ENCODE results near the gene XYLT1. TPM values are rescaled to one million over a fixed set of nuclear protein-coding genes. Genes with fewer than 3 reads are reported as not detected.

The XYLT1 gene
- polyA plus RNA-seq, 1 donor (not counting 4 experiments of a cell fraction or from before 2014, with no cell fraction given), result 4.4 TPM

GRCh38 chr16:17160285-17160853 lies 310.4 kb downstream of the XYLT1 start:
- Histone ChIP-seq H3K4me1 (ENCODE audit: control insufficient read depth, extremely low read depth, insufficient read depth, low read length) (no peaks in the 10 kb centered on the region), H4K20me1 (ENCODE audit: control insufficient read depth, extremely low read depth, insufficient read depth, low read length) (no peaks in the 10 kb centered on the region), H3K27me3 (ENCODE audit: control insufficient read depth, extremely low read depth, insufficient read depth, low read length) (no peaks in the 10 kb centered on the region), H3K9me3 (ENCODE audit: control insufficient read depth, low read depth, low read length) (no peaks in the 10 kb centered on the region), H3K36me3 (ENCODE audit: control insufficient read depth in 2 of 2, extremely low read depth in 1 of 2, insufficient read depth in 2 of 2, low read length in 2 of 2) (peaks cover 0 to 1% of the 10 kb centered on the region in 2 experiments), H3K27ac (ENCODE audit: control insufficient read depth, insufficient read depth, low read length) (no peak overlapping the region), H3K9me1 (ENCODE audit: control insufficient read depth, extremely low read depth, insufficient read depth, low read length) (no peaks in the 10 kb centered on the region), H2AFZ (ENCODE audit: control insufficient read depth, low read length) (no peak overlapping the region), H3K4me2 (ENCODE audit: control insufficient read depth, extremely low read depth, insufficient read depth, low read depth, low read length) (no peak overlapping the region), H3K9ac (ENCODE audit: control insufficient read depth, extremely low read depth, insufficient read depth, low read length) (no peak overlapping the region), H3K4me3 (ENCODE audit: control insufficient read depth in 2 of 3, extremely low read depth in 1 of 3, insufficient read depth in 2 of 3, low read depth in 1 of 3, low read length in 3 of 3) (no peak overlapping the region), H3K79me2 (ENCODE audit: control insufficient read depth, insufficient read depth, low read length) (no peaks in the 10 kb centered on the region)
- no peak for TF ChIP-seq CTCF (optimal IDR thresholded peaks at IDR 0.05 in 1 of 3, IDR thresholded peaks at IDR 0.05 in 1 of 3, conservative IDR thresholded peaks at IDR 0.05 in 1 of 3; ENCODE audit: extremely low read depth in 1 of 3, insufficient read depth in 2 of 3, low read length in 3 of 3)
- TF ChIP-seq EZH2 (IDR thresholded peaks at IDR 0.05; ENCODE audit: low read length), result no peak
- dilution Hi-C loops (cut with MboI; ENCODE audit: extremely low pct_ligation_motif_present, low sequenced_read_pairs), result no loop called here
- no peak for FAIRE-seq
- no peak for DNase-seq (ENCODE audit: low read depth, low spot score)

GRCh38 chr16:17159617-17160016 lies 311.1 kb downstream of the XYLT1 start:
- H3K27ac ChIP-seq (ENCODE audit: control insufficient read depth, insufficient read depth, low read length), result no peak overlapping the region
- no peaks in the 10 kb centered on the region for H3K4me1 ChIP-seq (ENCODE audit: control insufficient read depth, extremely low read depth, insufficient read depth, low read length)
- H3K4me2 ChIP-seq (ENCODE audit: control insufficient read depth, extremely low read depth, insufficient read depth, low read depth, low read length), result no peak overlapping the region
- FAIRE-seq (no peak), DNase-seq (ENCODE audit: low read depth, low spot score) (no peak)
- no peaks in the 10 kb centered on the region for H3K9me3 ChIP-seq (ENCODE audit: control insufficient read depth, low read depth, low read length)
- H2AFZ ChIP-seq (ENCODE audit: control insufficient read depth, low read length), result no peak overlapping the region
- no peaks in the 10 kb centered on the region for H3K79me2 ChIP-seq (ENCODE audit: control insufficient read depth, insufficient read depth, low read length)
- H3K9ac ChIP-seq (ENCODE audit: control insufficient read depth, extremely low read depth, insufficient read depth, low read length), result no peak overlapping the region
- dilution Hi-C loops (cut with MboI; ENCODE audit: extremely low pct_ligation_motif_present, low sequenced_read_pairs), result no loop called here
- H4K20me1 ChIP-seq (ENCODE audit: control insufficient read depth, extremely low read depth, insufficient read depth, low read length), result no peaks in the 10 kb centered on the region
- no peaks in the 10 kb centered on the region for H3K27me3 ChIP-seq (ENCODE audit: control insufficient read depth, extremely low read depth, insufficient read depth, low read length)
- no peaks in the 10 kb centered on the region for H3K9me1 ChIP-seq (ENCODE audit: control insufficient read depth, extremely low read depth, insufficient read depth, low read length)
- H3K4me3 ChIP-seq (ENCODE audit: control insufficient read depth in 2 of 3, extremely low read depth in 1 of 3, insufficient read depth in 2 of 3, low read depth in 1 of 3, low read length in 3 of 3), result no peak overlapping the region
- TF ChIP-seq CTCF (optimal IDR thresholded peaks at IDR 0.05 in 1 of 3, IDR thresholded peaks at IDR 0.05 in 1 of 3, conservative IDR thresholded peaks at IDR 0.05 in 1 of 3; ENCODE audit: extremely low read depth in 1 of 3, insufficient read depth in 2 of 3, low read length in 3 of 3) (no peak), EZH2 (IDR thresholded peaks at IDR 0.05; ENCODE audit: low read length) (no peak)
- H3K36me3 ChIP-seq (ENCODE audit: control insufficient read depth in 2 of 2, extremely low read depth in 1 of 2, insufficient read depth in 2 of 2, low read length in 2 of 2), result peaks cover 0 to 1% of the 10 kb centered on the region in 2 experiments
